ENCODE results near the gene CEP162. TPM values are rescaled to one million over a fixed set of nuclear protein-coding genes. Genes with fewer than 3 reads are reported as not detected.

The CEP162 gene
- total and polyA plus RNA-seq, 2 of the 8 experiments (the other 6 are each of a cell fraction or from before 2014, with no cell fraction given), result 1.3 to 10.6 TPM

- H3K18ac ChIP-seq (ENCODE audit: extremely low read depth, low read length), result no peak overlapping the region
- H4K91ac ChIP-seq (replicated peaks; ENCODE audit: insufficient read length, low read length), result no peak overlapping the region
- no peak for DNase-seq (ENCODE audit: low read depth in 1 of 2, low spot score in 2 of 2)
- no peak for FAIRE-seq
- no peak overlapping the region for H3K4me2 ChIP-seq (ENCODE audit: insufficient read depth in 1 of 2, low read depth in 2 of 2, low read length in 2 of 2)
- H3K79me1 ChIP-seq (ENCODE audit: low read depth, low read length), result no peaks in the 10 kb centered on the region
- H3K36me3 ChIP-seq (ENCODE audit: control insufficient read depth in 2 of 4, insufficient read depth in 4 of 4, low read length in 3 of 4), result no peaks in the 10 kb centered on the region
- H3K4me3 ChIP-seq (ENCODE audit: extremely low read depth in 1 of 4, insufficient read depth in 2 of 4, low read depth in 3 of 4, low read length in 4 of 4), result no peak overlapping the region
- CTCF ChIA-PET (ENCODE audit: partially characterized antibody), result interaction anchor here (2.2 kb wide), 1 partner anchor 11 kb away, joined by 8 read pairs; no protein-coding TSS in a partner anchor
- H3K4me1 ChIP-seq (replicated peaks in 1 of 4; ENCODE audit: control insufficient read depth in 3 of 4, insufficient read depth in 4 of 4, low read length in 3 of 4), result peaks cover 0 to 1% (median 0%) of the 10 kb centered on the region in 4 experiments; a peak in 1 of 7 replicates
- no peak overlapping the region for H2BK12ac ChIP-seq (ENCODE audit: low read depth, low read length)
- H2BK120ac ChIP-seq (replicated peaks; ENCODE audit: low read depth, low read length), result no peak overlapping the region
- H3K23me2 ChIP-seq (ENCODE audit: low read depth, low read length), result no peaks in the 10 kb centered on the region
- H3K9me3 ChIP-seq (ENCODE audit: insufficient read depth in 2 of 2, low read depth in 1 of 2, low read length in 1 of 2), result no peaks in the 10 kb centered on the region
- no peaks in the 10 kb centered on the region for H4K20me1 ChIP-seq (replicated peaks in 1 of 2; ENCODE audit: control insufficient read depth in 1 of 2, insufficient read depth in 2 of 2, low read length in 2 of 2)
- no peak overlapping the region for H3K56ac ChIP-seq (replicated peaks; ENCODE audit: insufficient read length, low read depth, low read length)
- H3K27ac ChIP-seq (ENCODE audit: low read depth, low read length), result no peak overlapping the region
- H2BK5ac ChIP-seq (ENCODE audit: low read depth, low read length), result no peak overlapping the region
- POLR2A ChIA-PET (ENCODE audit: partially characterized antibody), result no interaction called here
- H3K14ac ChIP-seq (ENCODE audit: insufficient read length), result no peak overlapping the region
- H2BK15ac ChIP-seq (ENCODE audit: low read length), result no peak overlapping the region
- no peak overlapping the region for H3K4ac ChIP-seq (replicated peaks; ENCODE audit: insufficient read length, low read depth, low read length)
- H3K9ac ChIP-seq (replicated peaks in 1 of 4; ENCODE audit: extremely low read depth in 1 of 4, low read depth in 3 of 4, low read length in 3 of 4), result no peak overlapping the region
- no peaks in the 10 kb centered on the region for H3K27me3 ChIP-seq (replicated peaks in 1 of 4; ENCODE audit: control insufficient read depth in 3 of 4, extremely low read depth in 1 of 4, insufficient read depth in 3 of 4, low read length in 3 of 4)
- no peak overlapping the region for H4K8ac ChIP-seq (ENCODE audit: extremely low read depth, insufficient read depth, low read length)
- no peak for TF ChIP-seq RFX5 (IDR thresholded peaks at IDR 0.05; ENCODE audit: borderline replicate concordance, low read depth, low read length)
- no peak for TF ChIP-seq SUZ12 (IDR thresholded peaks at IDR 0.05; ENCODE audit: low read length)
- TF ChIP-seq CTBP2 (IDR thresholded peaks at IDR 0.05; ENCODE audit: borderline replicate concordance, insufficient read depth, insufficient read length, low read length), result no peak
- no peak for TF ChIP-seq SAP30 (IDR thresholded peaks at IDR 0.05; ENCODE audit: insufficient read depth, insufficient replicate concordance, low read length)
- H3K79me2 ChIP-seq (ENCODE audit: control insufficient read depth in 1 of 2, insufficient read depth in 2 of 2, low read length in 2 of 2), result no peaks in the 10 kb centered on the region
- WGBS, 2 experiments (ENCODE audit: extremely low coverage in 1 of 2, insufficient coverage in 1 of 2, insufficient read length in 1 of 2, insufficient replicate concordance in 2 of 2, low coverage in 1 of 2, low lambda C conversion rate in 2 of 2, missing lambda C conversion rate in 1 of 2), result 80% methylated on average over 3 of the region's 3 CpGs; no CpG with 5 or more reads in 1 of the 2 experiments
- H3K23ac ChIP-seq (ENCODE audit: insufficient read length), result no peak overlapping the region
- no peak overlapping the region for H2AK5ac ChIP-seq (ENCODE audit: low read depth, low read length)
- H4K5ac ChIP-seq (ENCODE audit: insufficient read length, low read depth, low read length), result no peak overlapping the region
- no peak overlapping the region for H2AFZ ChIP-seq (ENCODE audit: low read length)
- no peak overlapping the region for H2BK20ac ChIP-seq (ENCODE audit: low read length)
These were observed 45.8 kb upstream of the CEP162 start for GRCh38 chr6:84273048-84273809.

Measured in H1 (cell line).